DND-41 (cell line): ENCODE measurements around the gene RNF128.

Experiments
- EZH2 ChIP-seq: IDR thresholded peaks from 3 replicates; pipeline ENCODE4 v1.6.1; 2012; ENCODE audit warnings: borderline replicate concordance, low read depth, mild to moderate bottlenecking, moderate library complexity, low read length, inconsistent platforms; ENCODE audit not compliant: severe bottlenecking
- TF ChIP-seq, protein P1 (sequence below): IDR thresholded peaks from 2 replicates; pipeline ENCODE4 v1.5.1; 2012; ENCODE audit warnings: borderline replicate concordance, low read length, moderate library complexity, mild to moderate bottlenecking; ENCODE audit not compliant: poor library complexity, severe bottlenecking; ENCODE audit errors: extremely low read depth

DNA sequence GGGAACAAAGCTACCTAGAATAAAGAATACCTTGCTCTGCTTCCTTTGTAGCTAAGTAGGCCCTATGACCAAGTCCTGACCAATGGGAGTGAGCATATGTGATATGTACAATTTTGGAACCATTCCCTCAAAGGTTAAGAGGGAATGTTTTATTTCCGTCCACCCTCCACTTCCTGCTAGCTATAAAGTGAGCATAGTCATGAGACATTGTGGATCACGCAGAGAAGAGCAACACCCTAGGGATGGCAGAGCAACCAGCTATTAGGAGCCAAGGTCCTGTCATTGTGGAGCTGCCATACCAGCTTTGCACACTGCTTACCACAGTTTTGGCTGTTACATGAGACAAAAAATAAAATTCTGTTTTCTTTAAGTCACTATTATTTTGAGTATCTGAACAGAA lies 45.8 kb upstream of the RNF128 start:
- TF ChIP-seq, protein P1, sequence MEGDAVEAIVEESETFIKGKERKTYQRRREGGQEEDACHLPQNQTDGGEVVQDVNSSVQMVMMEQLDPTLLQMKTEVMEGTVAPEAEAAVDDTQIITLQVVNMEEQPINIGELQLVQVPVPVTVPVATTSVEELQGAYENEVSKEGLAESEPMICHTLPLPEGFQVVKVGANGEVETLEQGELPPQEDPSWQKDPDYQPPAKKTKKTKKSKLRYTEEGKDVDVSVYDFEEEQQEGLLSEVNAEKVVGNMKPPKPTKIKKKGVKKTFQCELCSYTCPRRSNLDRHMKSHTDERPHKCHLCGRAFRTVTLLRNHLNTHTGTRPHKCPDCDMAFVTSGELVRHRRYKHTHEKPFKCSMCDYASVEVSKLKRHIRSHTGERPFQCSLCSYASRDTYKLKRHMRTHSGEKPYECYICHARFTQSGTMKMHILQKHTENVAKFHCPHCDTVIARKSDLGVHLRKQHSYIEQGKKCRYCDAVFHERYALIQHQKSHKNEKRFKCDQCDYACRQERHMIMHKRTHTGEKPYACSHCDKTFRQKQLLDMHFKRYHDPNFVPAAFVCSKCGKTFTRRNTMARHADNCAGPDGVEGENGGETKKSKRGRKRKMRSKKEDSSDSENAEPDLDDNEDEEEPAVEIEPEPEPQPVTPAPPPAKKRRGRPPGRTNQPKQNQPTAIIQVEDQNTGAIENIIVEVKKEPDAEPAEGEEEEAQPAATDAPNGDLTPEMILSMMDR = no peak
- no peak for TF ChIP-seq EZH2
